Effector memory CD4-positive, alpha-beta T cell (primary cell): ENCODE measurements around the gene CCDC6.

ENCODE experiments used
- DNase-seq, 3 donors: peaks; one replicate each; pipeline ENCODE4 v3.0.0-alpha.2; 2020
- H3K27ac ChIP-seq: 2 replicates; pipeline ENCODE4 v1.7.0; 2013; ENCODE audit warnings: mild to moderate bottlenecking, low read length, moderate library complexity; ENCODE audit not compliant: insufficient read depth, poor library complexity, severe bottlenecking
- H3K27me3 ChIP-seq: replicated peaks from 2 replicates; pipeline ENCODE4 v1.7.0; 2013; ENCODE audit warnings: mild to moderate bottlenecking, low read length; ENCODE audit not compliant: insufficient read depth, control insufficient read depth, poor library complexity, severe bottlenecking
- H3K36me3 ChIP-seq: 2 replicates; pipeline ENCODE4 v1.7.0; 2013; ENCODE audit warnings: mild to moderate bottlenecking, low read length, moderate library complexity; ENCODE audit not compliant: control insufficient read depth, insufficient read depth
- H3K4me1 ChIP-seq: 2 replicates; pipeline ENCODE4 v1.7.0; 2013; ENCODE audit warnings: low read length, mild to moderate bottlenecking; ENCODE audit not compliant: control insufficient read depth, insufficient read depth, poor library complexity, severe bottlenecking
- H3K4me3 ChIP-seq: 2 replicates; pipeline ENCODE4 v1.7.0; 2013; ENCODE audit warnings: low read length, low read depth, mild to moderate bottlenecking; ENCODE audit not compliant: insufficient read depth, poor library complexity, severe bottlenecking
- H3K9me3 ChIP-seq: 2 replicates; pipeline ENCODE4 v1.7.0; 2013; ENCODE audit warnings: mild to moderate bottlenecking, low read length, moderate library complexity; ENCODE audit not compliant: control insufficient read depth

CCDC6 gene

GRCh38 chr10:59838085-59838789 is 68.1 kb downstream of the CCDC6 start:
- Histone ChIP-seq H3K36me3 (peaks cover under 1% of the 10 kb centered on the region), H3K27ac (no peak overlapping the region), H3K27me3 (no peaks in the 10 kb centered on the region), H3K9me3 (no peaks in the 10 kb centered on the region), H3K4me1 (no peaks in the 10 kb centered on the region), H3K4me3 (no peak overlapping the region)
- DNase-seq: no peak

GRCh38 chr10:59833810-59834209 is 72.5 kb downstream of the CCDC6 start:
- Histone ChIP-seq H3K36me3 (no peaks in the 10 kb centered on the region), H3K9me3 (no peaks in the 10 kb centered on the region), H3K27ac (no peak overlapping the region), H3K27me3 (no peaks in the 10 kb centered on the region), H3K4me1 (no peaks in the 10 kb centered on the region), H3K4me3 (no peak overlapping the region)
- no peak for DNase-seq

GRCh38 chr10:59832506-59832905 is 73.8 kb downstream of the CCDC6 start:
- no peak for DNase-seq
- no peaks in the 10 kb centered on the region for H3K4me1 ChIP-seq
- no peaks in the 10 kb centered on the region for H3K27me3 ChIP-seq
- no peaks in the 10 kb centered on the region for H3K9me3 ChIP-seq
- H3K36me3 ChIP-seq: no peaks in the 10 kb centered on the region
- H3K4me3 ChIP-seq: no peak overlapping the region
- H3K27ac ChIP-seq: no peak overlapping the region

DNA sequence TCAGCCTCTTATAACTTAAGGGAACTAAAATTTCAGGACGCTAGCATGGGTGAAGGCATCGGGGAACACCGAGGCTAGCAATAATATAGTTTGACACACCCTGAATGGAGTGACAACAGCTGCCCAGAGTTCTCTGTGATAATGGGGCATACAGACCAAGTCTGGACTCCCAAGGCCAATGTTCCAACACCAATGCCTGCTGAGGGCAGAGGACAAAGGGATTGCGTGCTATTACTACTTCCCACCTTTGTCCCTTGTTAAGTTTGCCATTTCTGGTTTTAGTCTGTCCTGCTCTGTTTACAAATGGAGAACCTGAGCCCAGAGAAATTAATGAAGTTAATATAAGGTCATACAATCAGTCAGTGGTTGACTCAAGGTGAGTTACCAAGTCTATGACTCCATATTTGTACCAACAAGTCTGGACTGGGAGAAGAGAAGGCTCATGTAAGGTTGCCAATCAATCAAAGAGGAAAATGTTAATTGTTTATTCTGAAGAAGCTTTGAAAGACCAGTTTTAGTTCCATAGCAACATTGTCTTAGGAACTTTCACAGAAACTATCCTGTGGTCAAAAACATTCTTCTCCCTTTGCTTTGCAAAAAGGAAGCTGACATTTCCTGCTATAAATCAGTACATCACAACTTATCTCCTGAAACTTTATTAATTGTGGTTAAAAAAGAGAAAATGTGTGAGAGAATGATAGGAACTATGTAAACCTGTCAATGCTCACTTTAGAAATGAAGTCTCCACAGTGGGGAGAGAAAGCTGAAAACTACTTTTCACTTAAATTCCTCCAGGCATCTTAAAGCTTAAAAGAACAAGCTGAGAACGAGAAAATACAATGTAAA is 74.5 kb downstream of the CCDC6 start:
- no peak overlapping the region for H3K4me3 ChIP-seq
- no peaks in the 10 kb centered on the region for H3K4me1 ChIP-seq
- H3K9me3 ChIP-seq: no peaks in the 10 kb centered on the region
- H3K27ac ChIP-seq: no peak overlapping the region
- no peak for DNase-seq
- H3K27me3 ChIP-seq: no peaks in the 10 kb centered on the region
- no peaks in the 10 kb centered on the region for H3K36me3 ChIP-seq

GRCh38 chr10:59830601-59831259 is 75.6 kb downstream of the CCDC6 start:
- no peak overlapping the region for H3K4me3 ChIP-seq
- no peaks in the 10 kb centered on the region for H3K9me3 ChIP-seq
- no peak overlapping the region for H3K27ac ChIP-seq
- no peaks in the 10 kb centered on the region for H3K4me1 ChIP-seq
- H3K36me3 ChIP-seq: no peaks in the 10 kb centered on the region
- DNase-seq: no peak
- H3K27me3 ChIP-seq: no peaks in the 10 kb centered on the region

GRCh38 chr10:59829601-59830000 is 76.8 kb downstream of the CCDC6 start:
- H3K4me3 ChIP-seq: no peak overlapping the region
- no peak for DNase-seq
- H3K27me3 ChIP-seq: no peaks in the 10 kb centered on the region
- H3K4me1 ChIP-seq: no peaks in the 10 kb centered on the region
- H3K9me3 ChIP-seq: no peaks in the 10 kb centered on the region
- H3K36me3 ChIP-seq: no peaks in the 10 kb centered on the region
- no peak overlapping the region for H3K27ac ChIP-seq

- no peak for DNase-seq
- Histone ChIP-seq H3K4me3 (no peak overlapping the region), H3K4me1 (no peaks in the 10 kb centered on the region), H3K9me3 (no peaks in the 10 kb centered on the region), H3K27ac (no peak overlapping the region), H3K27me3 (no peaks in the 10 kb centered on the region), H3K36me3 (no peaks in the 10 kb centered on the region)
These were observed 77.3 kb downstream of the CCDC6 start for GRCh38 chr10:59829024-59829423.

GRCh38 chr10:59825932-59826331 is 80.4 kb downstream of the CCDC6 start:
- DNase-seq: no peak
- H3K27me3 ChIP-seq: no peaks in the 10 kb centered on the region
- H3K36me3 ChIP-seq: no peaks in the 10 kb centered on the region
- no peak overlapping the region for H3K4me3 ChIP-seq
- no peaks in the 10 kb centered on the region for H3K4me1 ChIP-seq
- H3K27ac ChIP-seq: no peak overlapping the region
- H3K9me3 ChIP-seq: no peaks in the 10 kb centered on the region

- Histone ChIP-seq H3K27me3 (no peaks in the 10 kb centered on the region), H3K27ac (no peak overlapping the region), H3K4me1 (peaks cover 12% of the 10 kb centered on the region), H3K9me3 (no peaks in the 10 kb centered on the region), H3K36me3 (no peaks in the 10 kb centered on the region), H3K4me3 (no peak overlapping the region)
- DNase-seq: no peak
These were observed 82.6 kb downstream of the CCDC6 start for GRCh38 chr10:59823751-59824150.

- Histone ChIP-seq H3K27me3 (no peaks in the 10 kb centered on the region), H3K27ac (no peak overlapping the region), H3K4me1 (peaks cover 12% of the 10 kb centered on the region), H3K36me3 (no peaks in the 10 kb centered on the region), H3K4me3 (no peak overlapping the region), H3K9me3 (no peaks in the 10 kb centered on the region)
- DNase-seq: no peak
These were observed 83.2 kb downstream of the CCDC6 start for GRCh38 chr10:59823111-59823510.
